ENCODE measurements around the gene RASIP1. TPM values are rescaled to one million over a fixed set of nuclear protein-coding genes. Genes with fewer than 3 reads are reported as not detected.
"Not testable (repeated sequence)": the region's sequence is repeated elsewhere in the genome, so short reads cannot be mapped to it uniquely, and the experiment has no call there.

Gene RASIP1
- total RNA-seq, 2 donors from 2014 or later, result 3.4 to 5.2 TPM

DNA sequence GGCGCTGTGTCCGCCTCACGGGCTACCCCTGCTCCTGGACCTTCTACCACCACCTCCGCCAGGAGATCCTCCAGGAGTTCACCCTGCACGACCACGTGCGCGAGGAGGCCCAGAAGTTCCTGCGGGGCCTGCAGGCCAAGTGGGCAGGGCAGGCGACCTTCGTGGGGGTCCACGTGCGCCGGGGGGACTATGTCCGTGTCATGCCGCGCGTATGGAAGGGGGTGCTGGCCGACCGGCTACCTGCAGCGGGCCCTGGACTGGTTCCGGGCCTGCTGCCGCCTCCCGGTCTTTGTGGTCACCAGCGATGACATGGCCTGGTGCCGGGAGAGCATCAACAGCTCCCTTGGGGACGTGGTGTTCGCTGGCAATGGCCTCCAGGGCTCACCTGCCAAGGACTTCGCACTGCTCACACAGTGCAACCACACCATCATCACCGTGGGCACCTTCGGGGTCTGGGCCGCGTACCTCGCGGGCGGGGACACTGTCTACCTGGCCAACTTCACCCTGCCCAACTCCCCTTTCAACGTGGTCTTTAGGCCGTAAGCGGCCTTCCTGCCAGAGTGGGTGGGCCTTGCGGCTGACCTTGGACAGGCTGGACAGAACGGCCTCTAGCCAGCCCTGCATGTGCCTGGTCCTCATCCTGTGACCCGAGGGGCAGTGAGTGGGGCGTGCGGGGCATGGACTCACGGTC is 59.8 kb downstream of the RASIP1 start:
- H3K36me3 Mint-ChIP-seq (ENCODE audit: low read depth), result no peaks in the 10 kb centered on the region
- H3K9me3 Mint-ChIP-seq, result no peaks in the 10 kb centered on the region
- H3K4me1 ChIP-seq (ENCODE audit: control insufficient read depth, insufficient read depth, low read length), result no peaks in the 10 kb centered on the region
- no peaks in the 10 kb centered on the region for H3K9me3 ChIP-seq (ENCODE audit: control insufficient read depth, low read length)
- H3K4me3 ChIP-seq (ENCODE audit: low read length), result no peak overlapping the region
- WGBS, 2 experiments (ENCODE audit: insufficient coverage in 1 of 2, insufficient read length in 1 of 2), result 94 to 96% methylated on average over 29 to 45 of the region's 45 CpGs
- H3K9ac ChIP-seq (ENCODE audit: extremely low read depth, low read length, poor library complexity, severe bottlenecking), result no peak overlapping the region
- no peak overlapping the region for H3K4me3 Mint-ChIP-seq
- no peak overlapping the region for H3K27ac ChIP-seq (ENCODE audit: low read depth, low read length)
- DNase-seq, result no peak
- no peak overlapping the region for H3K27ac Mint-ChIP-seq
- H3K4me1 Mint-ChIP-seq, result no peaks in the 10 kb centered on the region
- TF ChIP-seq, protein P1, sequence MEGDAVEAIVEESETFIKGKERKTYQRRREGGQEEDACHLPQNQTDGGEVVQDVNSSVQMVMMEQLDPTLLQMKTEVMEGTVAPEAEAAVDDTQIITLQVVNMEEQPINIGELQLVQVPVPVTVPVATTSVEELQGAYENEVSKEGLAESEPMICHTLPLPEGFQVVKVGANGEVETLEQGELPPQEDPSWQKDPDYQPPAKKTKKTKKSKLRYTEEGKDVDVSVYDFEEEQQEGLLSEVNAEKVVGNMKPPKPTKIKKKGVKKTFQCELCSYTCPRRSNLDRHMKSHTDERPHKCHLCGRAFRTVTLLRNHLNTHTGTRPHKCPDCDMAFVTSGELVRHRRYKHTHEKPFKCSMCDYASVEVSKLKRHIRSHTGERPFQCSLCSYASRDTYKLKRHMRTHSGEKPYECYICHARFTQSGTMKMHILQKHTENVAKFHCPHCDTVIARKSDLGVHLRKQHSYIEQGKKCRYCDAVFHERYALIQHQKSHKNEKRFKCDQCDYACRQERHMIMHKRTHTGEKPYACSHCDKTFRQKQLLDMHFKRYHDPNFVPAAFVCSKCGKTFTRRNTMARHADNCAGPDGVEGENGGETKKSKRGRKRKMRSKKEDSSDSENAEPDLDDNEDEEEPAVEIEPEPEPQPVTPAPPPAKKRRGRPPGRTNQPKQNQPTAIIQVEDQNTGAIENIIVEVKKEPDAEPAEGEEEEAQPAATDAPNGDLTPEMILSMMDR (conservative IDR thresholded peaks at IDR 0.05), result no peak
- no peaks in the 10 kb centered on the region for H3K36me3 ChIP-seq (ENCODE audit: control insufficient read depth, insufficient read depth, low read length)
- H3K27me3 Mint-ChIP-seq (ENCODE audit: insufficient read depth), result peaks cover 5% of the 10 kb centered on the region
- H3K27me3 ChIP-seq (ENCODE audit: control insufficient read depth, insufficient read depth, low read length, poor library complexity, severe bottlenecking), result no peaks in the 10 kb centered on the region

DNA sequence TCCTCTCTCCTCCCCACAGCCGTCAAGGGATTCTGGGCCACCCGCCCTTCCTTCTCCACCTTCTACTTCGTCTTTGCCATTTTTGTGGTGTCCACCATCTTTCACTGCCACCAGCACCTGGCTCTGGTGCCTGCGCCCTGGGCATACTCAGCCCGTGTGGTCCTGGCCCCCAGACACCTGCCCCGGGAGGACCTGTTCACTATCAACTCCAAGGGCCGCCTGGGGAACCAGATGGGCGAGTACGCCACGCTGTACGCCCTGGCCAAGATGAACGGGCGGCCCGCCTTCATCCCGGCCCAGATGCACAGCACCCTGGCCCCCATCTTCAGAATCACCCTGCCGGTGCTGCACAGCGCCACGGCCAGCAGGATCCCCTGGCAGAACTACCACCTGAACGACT is 60.4 kb downstream of the RASIP1 start:
- H3K36me3 Mint-ChIP-seq (ENCODE audit: low read depth); H3K9ac ChIP-seq (ENCODE audit: extremely low read depth, low read length, poor library complexity, severe bottlenecking); H3K27me3 Mint-ChIP-seq (ENCODE audit: insufficient read depth); DNase-seq; H3K27ac Mint-ChIP-seq; H3K4me1 ChIP-seq (ENCODE audit: control insufficient read depth, insufficient read depth, low read length); H3K4me3 ChIP-seq (ENCODE audit: low read length); H3K36me3 ChIP-seq (ENCODE audit: control insufficient read depth, insufficient read depth, low read length); H3K9me3 Mint-ChIP-seq; H3K27ac ChIP-seq (ENCODE audit: low read depth, low read length); H3K4me1 Mint-ChIP-seq; H3K4me3 Mint-ChIP-seq; H3K9me3 ChIP-seq (ENCODE audit: control insufficient read depth, low read length); H3K27me3 ChIP-seq (ENCODE audit: control insufficient read depth, insufficient read depth, low read length, poor library complexity, severe bottlenecking): not testable (repeated sequence)
- WGBS, 2 experiments (ENCODE audit: insufficient coverage in 1 of 2, insufficient read length in 1 of 2), result 96 to 99% methylated on average over 6 to 17 of the region's 19 CpGs

DNA sequence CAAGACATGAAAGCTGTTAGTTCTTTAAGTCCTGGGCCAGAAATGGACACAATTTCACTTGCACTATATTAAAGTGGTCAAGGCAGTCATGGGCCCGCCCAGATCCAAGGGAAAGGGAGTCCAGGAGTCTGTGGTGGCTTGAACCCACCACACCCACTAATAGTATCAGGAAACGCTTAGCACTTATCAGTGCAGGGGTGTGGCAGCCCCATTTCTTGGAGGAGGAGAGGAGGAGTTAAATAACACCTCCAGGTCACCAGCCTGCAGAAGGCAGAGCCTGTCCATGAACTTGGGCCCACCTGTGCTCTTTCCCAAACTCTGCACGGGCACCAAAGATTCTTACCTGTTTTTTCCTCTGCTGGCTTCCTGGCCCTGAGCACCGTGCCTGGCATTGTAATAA is 62.2 kb downstream of the RASIP1 start:
- Histone ChIP-seq H3K27me3 (ENCODE audit: control insufficient read depth, insufficient read depth, low read length, poor library complexity, severe bottlenecking) (no peaks in the 10 kb centered on the region), H3K9me3 (ENCODE audit: control insufficient read depth, low read length) (no peaks in the 10 kb centered on the region), H3K4me3 (ENCODE audit: low read length) (no peak overlapping the region), H3K4me1 (ENCODE audit: control insufficient read depth, insufficient read depth, low read length) (no peaks in the 10 kb centered on the region), H3K9ac (ENCODE audit: extremely low read depth, low read length, poor library complexity, severe bottlenecking) (no peak overlapping the region), H3K27ac (ENCODE audit: low read depth, low read length) (no peak overlapping the region), H3K36me3 (ENCODE audit: control insufficient read depth, insufficient read depth, low read length) (no peaks in the 10 kb centered on the region)
- H3K4me3 Mint-ChIP-seq, result no peak overlapping the region
- TF ChIP-seq, protein P1 (conservative IDR thresholded peaks at IDR 0.05), result no peak
- H3K4me1 Mint-ChIP-seq, result peaks cover 10% of the 10 kb centered on the region
- no peaks in the 10 kb centered on the region for H3K9me3 Mint-ChIP-seq
- WGBS, 2 experiments (ENCODE audit: insufficient coverage in 1 of 2, insufficient read length in 1 of 2), result 78 to 100% methylated on average over 1 to 4 of the region's 4 CpGs
- DNase-seq, result no peak
- H3K27ac Mint-ChIP-seq, result no peak overlapping the region
- H3K36me3 Mint-ChIP-seq (ENCODE audit: low read depth), result no peaks in the 10 kb centered on the region
- H3K27me3 Mint-ChIP-seq (ENCODE audit: insufficient read depth), result peaks cover 15% of the 10 kb centered on the region

DNA sequence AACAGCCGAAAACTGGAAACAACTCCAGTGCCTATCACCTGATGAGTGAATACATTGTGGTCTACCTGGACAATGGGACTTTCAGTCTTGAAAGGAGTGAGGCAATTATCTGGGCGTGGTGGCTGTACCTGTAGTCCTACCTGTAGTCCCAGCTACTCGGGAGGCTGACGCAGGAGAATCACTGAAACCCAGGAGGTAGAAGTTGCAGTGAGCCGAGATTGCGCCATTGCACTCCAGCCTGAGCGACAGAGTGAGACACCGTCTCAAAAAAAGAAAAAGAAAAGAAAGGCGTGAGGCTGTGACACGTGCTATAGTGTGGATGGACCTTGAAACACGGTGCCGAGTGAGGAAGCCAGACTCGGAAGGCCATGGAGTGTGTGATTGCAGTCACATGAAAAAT is 63.5 kb downstream of the RASIP1 start:
- Mint-ChIP-seq H3K9me3 (no peaks in the 10 kb centered on the region), H3K27me3 (ENCODE audit: insufficient read depth) (peaks cover 17% of the 10 kb centered on the region), H3K4me3 (no peak overlapping the region), H3K27ac (no peak overlapping the region), H3K36me3 (ENCODE audit: low read depth) (no peaks in the 10 kb centered on the region), H3K4me1 (peaks cover 10% of the 10 kb centered on the region)
- WGBS, 2 experiments (ENCODE audit: insufficient coverage in 1 of 2, insufficient read length in 1 of 2), result 94 to 96% methylated on average over 13 of the region's 13 CpGs
- no peak for DNase-seq
- Histone ChIP-seq H3K9ac (ENCODE audit: extremely low read depth, low read length, poor library complexity, severe bottlenecking) (no peak overlapping the region), H3K9me3 (ENCODE audit: control insufficient read depth, low read length) (no peaks in the 10 kb centered on the region), H3K4me3 (ENCODE audit: low read length) (no peak overlapping the region), H3K36me3 (ENCODE audit: control insufficient read depth, insufficient read depth, low read length) (no peaks in the 10 kb centered on the region), H3K4me1 (ENCODE audit: control insufficient read depth, insufficient read depth, low read length) (no peaks in the 10 kb centered on the region), H3K27ac (ENCODE audit: low read depth, low read length) (no peak overlapping the region), H3K27me3 (ENCODE audit: control insufficient read depth, insufficient read depth, low read length, poor library complexity, severe bottlenecking) (no peaks in the 10 kb centered on the region)
- TF ChIP-seq, protein P1 (conservative IDR thresholded peaks at IDR 0.05), result no peak
